GM19099 (cell line): ENCODE measurements around the gene ANKAR.
A peak's percentile ranks its signal among the peaks of the same experiment; 100 is the strongest.

Source experiments
- POLR2A ChIP-seq: IDR thresholded peaks from 3 replicates; pipeline ENCODE4 v1.6.1; 2011; ENCODE audit warnings: low read depth; ENCODE audit not compliant: insufficient read length; ENCODE audit errors: extremely low read depth

The ANKAR gene

GRCh38 chr2:189657867-189658266 lies 16.6 kb upstream of the ANKAR start:
- no peak for TF ChIP-seq POLR2A

- TF ChIP-seq POLR2A: no peak
These were observed 15.9 kb upstream of the ANKAR start for GRCh38 chr2:189658306-189659212.

- no peak for TF ChIP-seq POLR2A
These were observed 14.7 kb upstream of the ANKAR start for GRCh38 chr2:189659734-189660133.

GRCh38 chr2:189660803-189661147 lies 13.7 kb upstream of the ANKAR start:
- no peak for TF ChIP-seq POLR2A

- peak; percentile 96 for TF ChIP-seq POLR2A
These were observed 13.1 kb upstream of the ANKAR start, which contains the start of gene ASNSD1 for GRCh38 chr2:189661148-189661956. ASNSD1 (plus strand) TSS chr2:189661459; CDS start chr2:189666133, 4,674 bp downstream.

GRCh38 chr2:189661957-189662321 lies 12.5 kb upstream of the ANKAR start:
- no peak for TF ChIP-seq POLR2A

- TF ChIP-seq POLR2A: no peak
These were observed 11.7 kb upstream of the ANKAR start for GRCh38 chr2:189662669-189663226.

- no peak for TF ChIP-seq POLR2A
These were observed 4.6 kb upstream of the ANKAR start for GRCh38 chr2:189669913-189670312.

GRCh38 chr2:189673661-189674373 lies 653 bp upstream of the ANKAR start:
- no peak for TF ChIP-seq POLR2A

- no peak for TF ChIP-seq POLR2A
These were observed 2.0 kb downstream of the ANKAR start for GRCh38 chr2:189676471-189676870.

- no peak for TF ChIP-seq POLR2A
These were observed 4.8 kb downstream of the ANKAR start for GRCh38 chr2:189679226-189679625.

GRCh38 chr2:189681203-189681602 lies 6.7 kb downstream of the ANKAR start:
- no peak for TF ChIP-seq POLR2A

- TF ChIP-seq POLR2A: no peak
These were observed 7.4 kb downstream of the ANKAR start for GRCh38 chr2:189681903-189682302.

GRCh38 chr2:189683348-189683747 lies 8.9 kb downstream of the ANKAR start:
- no peak for TF ChIP-seq POLR2A

GRCh38 chr2:189684811-189685210 lies 10.3 kb downstream of the ANKAR start:
- no peak for TF ChIP-seq POLR2A
